ENCODE results near the gene PPP4R1.
A peak's percentile ranks its signal among the peaks of the same experiment; 100 is the strongest.

PPP4R1 gene

GRCh38 chr18:9521770-9522169, 92.6 kb downstream of the PPP4R1 start:
- Histone ChIP-seq H3K9me3 (no peaks in the 10 kb centered on the region), H3K27me3 (no peaks in the 10 kb centered on the region), H3K4me3 (no peak overlapping the region), H3K27ac (no peak overlapping the region), H3K36me3 (peaks cover 28 to 60% (median 42%) of the 10 kb centered on the region in 3 donors), H3K4me1 (peaks cover 0 to 24% (median 12%) of the 10 kb centered on the region in 4 donors)
- no peak for TF ChIP-seq CTCF (IDR thresholded peaks at IDR 0.05)
- intact Hi-C loops (cut with DNase I; ENCODE audit: low total_unique reads) = no loop called here
- DNase-seq = no peak

- peaks cover 23 to 49% (median 34%) of the 10 kb centered on the region in 3 donors for H3K36me3 ChIP-seq
- no peak overlapping the region for H3K4me3 ChIP-seq
- H3K27me3 ChIP-seq = no peaks in the 10 kb centered on the region
- TF ChIP-seq CTCF (IDR thresholded peaks at IDR 0.05) = no peak
- intact Hi-C loops (cut with DNase I; ENCODE audit: low total_unique reads) = no loop called here
- no peak for DNase-seq
- H3K9me3 ChIP-seq = no peaks in the 10 kb centered on the region
- H3K4me1 ChIP-seq = peaks cover 0 to 34% (median 13%) of the 10 kb centered on the region in 4 donors
- H3K27ac ChIP-seq = no peak overlapping the region
These were observed 93.7 kb downstream of the PPP4R1 start for GRCh38 chr18:9520666-9521065.

GRCh38 chr18:9519399-9519798, 95.0 kb downstream of the PPP4R1 start:
- no peak overlapping the region for H3K4me3 ChIP-seq

GRCh38 chr18:9517869-9518268, 96.5 kb downstream of the PPP4R1 start:
- TF ChIP-seq CTCF (IDR thresholded peaks at IDR 0.05) = no peak
- no peaks in the 10 kb centered on the region for H3K9me3 ChIP-seq
- peaks cover 10 to 34% (median 25%) of the 10 kb centered on the region in 3 donors for H3K36me3 ChIP-seq
- H3K4me1 ChIP-seq = peaks cover 0 to 38% (median 17%) of the 10 kb centered on the region in 4 donors
- intact Hi-C loops (cut with DNase I; ENCODE audit: low total_unique reads) = loop anchor here (10.0 kb wide), 2 partner anchors 153 to 443 kb away; no protein-coding TSS in a partner anchor
- no peak overlapping the region for H3K4me3 ChIP-seq
- H3K27me3 ChIP-seq = no peaks in the 10 kb centered on the region
- DNase-seq = no peak
- no peak overlapping the region for H3K27ac ChIP-seq

More at GRCh38 chr18:9519399-9519798, 95.0 kb downstream of the PPP4R1 start:
- no peaks in the 10 kb centered on the region for H3K27me3 ChIP-seq
- DNase-seq = no peak
- no peak overlapping the region for H3K27ac ChIP-seq
- H3K36me3 ChIP-seq = peaks cover 15 to 38% (median 21%) of the 10 kb centered on the region in 3 donors
- TF ChIP-seq CTCF (IDR thresholded peaks at IDR 0.05) = no peak
- peaks cover 0 to 34% (median 13%) of the 10 kb centered on the region in 4 donors for H3K4me1 ChIP-seq
- intact Hi-C loops (cut with DNase I; ENCODE audit: low total_unique reads) = loop anchor here (10.0 kb wide), 2 partner anchors 155 to 445 kb away; no protein-coding TSS in a partner anchor
- no peaks in the 10 kb centered on the region for H3K9me3 ChIP-seq

GRCh38 chr18:9516437-9517064, 97.8 kb downstream of the PPP4R1 start:
- H3K36me3 ChIP-seq = peaks cover 0 to 25% (median 18%) of the 10 kb centered on the region in 3 donors
- intact Hi-C loops (cut with DNase I; ENCODE audit: low total_unique reads) = loop anchor here (10.0 kb wide), 2 partner anchors 152 to 442 kb away; no protein-coding TSS in a partner anchor

More at GRCh38 chr18:9516437-9517064, 97.8 kb downstream of the PPP4R1 start:
- DNase-seq = no peak
- Histone ChIP-seq H3K9me3 (no peaks in the 10 kb centered on the region), H3K4me3 (no peak overlapping the region), H3K27me3 (no peaks in the 10 kb centered on the region), H3K27ac (peak overlapping the region in 1 of 2 donors; percentile 18), H3K4me1 (peaks cover 0 to 38% (median 17%) of the 10 kb centered on the region in 4 donors)
- TF ChIP-seq CTCF (IDR thresholded peaks at IDR 0.05) = peak; percentile 68 to 78

Data from tibial artery (tissue), 4 donors.